Islet of Langerhans (tissue), 1 donor: ENCODE measurements around the gene RIN1.
"Not testable (repeated sequence)": the region's sequence is repeated elsewhere in the genome, so short reads cannot be mapped to it uniquely, and the experiment has no call there.

ENCODE experiments used
- FAIRE-seq: peaks from one replicate; lab custom pipeline; 2011; peaks lifted over from hg19 to GRCh38; lab: Jason Lieb, UNC

RIN1 gene, protein sequence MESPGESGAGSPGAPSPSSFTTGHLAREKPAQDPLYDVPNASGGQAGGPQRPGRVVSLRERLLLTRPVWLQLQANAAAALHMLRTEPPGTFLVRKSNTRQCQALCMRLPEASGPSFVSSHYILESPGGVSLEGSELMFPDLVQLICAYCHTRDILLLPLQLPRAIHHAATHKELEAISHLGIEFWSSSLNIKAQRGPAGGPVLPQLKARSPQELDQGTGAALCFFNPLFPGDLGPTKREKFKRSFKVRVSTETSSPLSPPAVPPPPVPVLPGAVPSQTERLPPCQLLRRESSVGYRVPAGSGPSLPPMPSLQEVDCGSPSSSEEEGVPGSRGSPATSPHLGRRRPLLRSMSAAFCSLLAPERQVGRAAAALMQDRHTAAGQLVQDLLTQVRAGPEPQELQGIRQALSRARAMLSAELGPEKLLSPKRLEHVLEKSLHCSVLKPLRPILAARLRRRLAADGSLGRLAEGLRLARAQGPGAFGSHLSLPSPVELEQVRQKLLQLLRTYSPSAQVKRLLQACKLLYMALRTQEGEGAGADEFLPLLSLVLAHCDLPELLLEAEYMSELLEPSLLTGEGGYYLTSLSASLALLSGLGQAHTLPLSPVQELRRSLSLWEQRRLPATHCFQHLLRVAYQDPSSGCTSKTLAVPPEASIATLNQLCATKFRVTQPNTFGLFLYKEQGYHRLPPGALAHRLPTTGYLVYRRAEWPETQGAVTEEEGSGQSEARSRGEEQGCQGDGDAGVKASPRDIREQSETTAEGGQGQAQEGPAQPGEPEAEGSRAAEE

DNA sequence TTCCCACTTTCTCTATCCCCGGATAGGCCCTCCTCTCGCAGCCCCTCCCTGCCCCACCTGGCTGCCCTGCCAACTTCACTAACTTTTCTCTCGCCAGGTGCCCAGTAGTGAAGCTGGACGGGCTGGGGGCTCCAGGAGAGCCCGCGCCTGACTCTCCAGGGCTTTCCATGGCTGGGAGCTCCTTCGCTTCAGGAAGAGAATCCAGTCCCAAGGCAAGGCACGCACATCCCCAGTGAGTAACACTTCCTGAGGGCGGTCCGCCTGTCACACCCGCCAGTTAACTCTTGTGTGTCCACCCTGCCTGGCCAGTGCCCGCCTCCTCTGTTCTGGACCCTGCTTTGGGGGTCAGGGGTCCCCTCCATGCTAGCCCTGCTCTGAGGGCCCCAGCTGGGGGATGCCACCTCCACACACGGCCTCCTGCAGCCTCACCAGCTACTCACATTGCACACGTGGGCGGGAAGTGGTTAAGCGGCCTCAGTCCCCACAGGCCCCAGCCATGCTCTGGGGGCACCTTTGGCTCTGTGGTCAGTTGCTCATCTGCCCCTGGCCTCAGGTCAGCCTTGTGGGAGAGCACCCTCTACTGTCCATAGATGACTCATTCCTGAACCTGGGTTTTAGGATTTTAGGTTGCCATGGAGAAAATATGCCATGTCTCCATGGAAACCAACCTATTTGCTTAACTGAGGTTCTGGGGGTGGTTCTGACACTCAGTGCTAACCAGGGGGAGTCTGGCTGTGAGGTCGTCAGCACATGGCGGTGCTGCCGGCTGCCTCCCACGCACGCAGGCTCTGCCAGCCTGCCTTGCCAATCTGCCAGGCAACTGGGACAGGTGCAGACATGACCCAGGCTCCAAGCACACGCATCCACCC, at the start of gene RIN1:
Gene RIN1 (minus strand): TSS at position 201 of the 869 bp plus-strand sequence. CDS start 32 bp downstream, at position 169.
- peak; percentile 45 for FAIRE-seq

DNA sequence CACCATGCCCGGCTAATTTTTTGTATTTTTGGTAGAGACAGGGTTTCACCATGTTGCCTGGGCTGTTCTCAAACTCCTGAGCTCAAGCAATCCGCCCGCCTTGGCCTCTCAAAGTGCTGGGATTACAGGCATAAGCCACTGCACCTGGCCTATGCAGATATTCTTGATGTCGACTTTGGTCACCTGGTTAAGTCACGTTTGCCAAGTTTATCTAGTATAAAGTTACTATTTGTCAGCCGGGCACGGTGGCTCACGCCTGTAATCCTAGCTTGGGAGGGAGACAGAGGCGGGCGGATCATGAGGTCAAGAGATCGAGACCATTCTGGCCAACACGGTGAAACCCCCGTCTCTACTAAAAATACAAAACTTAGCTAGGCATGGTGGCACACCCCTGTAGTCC, 48.1 kb upstream of the RIN1 start:
- not testable (repeated sequence) for FAIRE-seq

DNA sequence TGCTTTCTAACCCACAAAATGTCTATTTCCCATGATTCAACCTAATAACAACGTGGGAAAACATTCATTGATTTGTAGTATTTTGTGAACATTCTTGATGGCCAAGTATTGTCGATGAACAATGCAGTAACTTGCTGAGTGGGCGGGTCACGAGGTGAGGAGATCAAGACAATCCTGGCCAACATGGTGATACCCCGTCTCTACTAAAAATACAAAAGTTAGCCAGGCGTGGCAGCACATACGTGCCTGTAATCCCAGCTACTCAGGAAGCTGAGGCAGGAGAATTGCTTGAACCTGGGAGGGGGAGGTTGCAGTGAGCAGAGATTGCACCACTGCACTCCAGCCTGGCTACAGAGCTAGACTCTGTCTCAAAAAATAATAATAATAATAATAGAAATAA, 44.0 kb upstream of the RIN1 start:
- FAIRE-seq, result not testable (repeated sequence)

DNA sequence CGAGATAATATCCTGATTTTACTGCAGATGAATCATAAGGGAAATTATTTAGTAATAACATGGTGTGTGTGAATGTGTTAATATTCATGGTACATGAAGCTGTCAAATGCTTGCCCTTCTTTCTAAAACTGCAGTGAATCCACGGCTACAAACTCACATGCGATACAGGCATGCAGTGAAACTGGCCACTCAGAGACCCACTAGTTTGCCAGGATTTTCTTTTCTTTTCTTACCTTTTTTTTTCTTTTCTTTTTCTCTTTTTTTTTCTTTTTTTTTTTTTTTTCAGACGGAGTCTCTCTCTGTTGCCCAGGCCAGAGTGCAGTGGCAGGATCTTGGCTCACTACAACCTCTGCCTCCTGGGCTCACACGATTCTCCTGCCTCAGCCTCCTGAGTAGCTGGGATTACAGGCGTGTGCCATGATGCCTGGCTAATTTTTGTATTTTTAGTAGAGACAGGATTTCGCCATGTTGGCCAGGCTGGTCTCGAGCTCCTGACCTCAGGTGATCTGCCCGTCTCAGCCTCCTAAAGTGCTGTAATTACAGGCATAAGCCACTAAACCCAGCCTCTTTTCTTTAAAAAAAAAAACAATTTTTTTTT, 37.6 kb upstream of the RIN1 start:
- not testable (repeated sequence) for FAIRE-seq

DNA sequence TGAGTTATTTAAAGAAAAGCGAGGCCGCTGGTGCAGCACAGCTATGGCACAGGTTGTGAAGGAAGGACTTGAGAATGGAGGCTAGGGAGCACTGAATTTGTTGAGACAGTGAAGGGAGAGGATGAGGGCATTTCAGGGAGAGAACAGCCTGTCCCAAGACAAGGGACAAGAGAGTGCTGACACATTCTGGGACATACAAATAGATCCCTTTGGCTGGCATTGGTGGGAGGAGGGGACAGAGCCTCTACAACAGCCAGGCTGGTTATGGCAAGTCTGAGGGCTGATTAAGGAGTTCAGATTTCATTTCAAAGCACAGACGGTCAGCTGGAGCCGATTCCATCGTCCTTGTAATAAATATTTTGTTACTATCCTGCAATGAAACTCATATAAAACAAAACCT, 37.0 kb upstream of the RIN1 start:
- no peak for FAIRE-seq

DNA sequence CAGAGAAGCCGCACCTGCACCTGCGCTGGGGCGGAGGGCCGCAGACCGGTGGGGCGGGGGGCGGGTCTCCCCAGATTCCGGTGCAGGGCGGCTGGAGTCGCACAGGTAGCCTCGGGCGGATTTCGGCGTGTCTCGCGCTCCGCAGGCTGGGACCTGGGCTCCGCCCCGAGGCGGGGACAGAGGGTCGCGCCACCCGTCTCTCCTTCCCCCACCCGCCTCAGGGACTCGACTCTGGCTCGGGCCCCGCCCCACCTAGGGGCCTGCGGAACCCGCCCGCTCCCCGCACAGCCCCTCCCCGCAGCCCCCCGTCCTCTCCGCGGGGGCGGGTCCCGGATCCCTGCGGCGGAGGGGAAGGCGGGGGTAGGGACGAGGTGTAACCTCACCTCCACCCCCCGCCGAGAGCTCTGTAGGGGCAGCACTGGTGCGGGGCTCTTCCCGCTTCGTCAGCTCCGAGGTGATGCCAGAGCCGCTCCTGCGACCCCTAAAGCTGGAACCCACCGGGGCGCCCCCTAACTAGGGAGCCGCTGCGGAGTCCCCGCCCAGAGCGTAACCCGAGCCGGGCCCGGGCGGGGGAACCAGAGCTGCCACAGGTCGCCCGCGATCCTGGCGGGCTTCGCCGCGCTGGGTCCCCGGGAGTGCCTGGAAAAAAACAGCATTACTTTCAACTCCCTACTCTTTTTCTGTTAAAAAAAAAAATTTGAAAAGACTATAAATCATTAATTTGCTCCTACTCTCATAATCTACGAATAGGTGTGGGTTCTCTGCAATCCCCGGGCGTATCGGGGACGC, 35.6 kb upstream of the RIN1 start, which contains the start of gene SLC29A2:
Gene SLC29A2 (minus strand): TSS at position 134 of the 789 bp plus-strand sequence. CDS start 169 bp downstream, outside the sequence.
- FAIRE-seq, result no peak

DNA sequence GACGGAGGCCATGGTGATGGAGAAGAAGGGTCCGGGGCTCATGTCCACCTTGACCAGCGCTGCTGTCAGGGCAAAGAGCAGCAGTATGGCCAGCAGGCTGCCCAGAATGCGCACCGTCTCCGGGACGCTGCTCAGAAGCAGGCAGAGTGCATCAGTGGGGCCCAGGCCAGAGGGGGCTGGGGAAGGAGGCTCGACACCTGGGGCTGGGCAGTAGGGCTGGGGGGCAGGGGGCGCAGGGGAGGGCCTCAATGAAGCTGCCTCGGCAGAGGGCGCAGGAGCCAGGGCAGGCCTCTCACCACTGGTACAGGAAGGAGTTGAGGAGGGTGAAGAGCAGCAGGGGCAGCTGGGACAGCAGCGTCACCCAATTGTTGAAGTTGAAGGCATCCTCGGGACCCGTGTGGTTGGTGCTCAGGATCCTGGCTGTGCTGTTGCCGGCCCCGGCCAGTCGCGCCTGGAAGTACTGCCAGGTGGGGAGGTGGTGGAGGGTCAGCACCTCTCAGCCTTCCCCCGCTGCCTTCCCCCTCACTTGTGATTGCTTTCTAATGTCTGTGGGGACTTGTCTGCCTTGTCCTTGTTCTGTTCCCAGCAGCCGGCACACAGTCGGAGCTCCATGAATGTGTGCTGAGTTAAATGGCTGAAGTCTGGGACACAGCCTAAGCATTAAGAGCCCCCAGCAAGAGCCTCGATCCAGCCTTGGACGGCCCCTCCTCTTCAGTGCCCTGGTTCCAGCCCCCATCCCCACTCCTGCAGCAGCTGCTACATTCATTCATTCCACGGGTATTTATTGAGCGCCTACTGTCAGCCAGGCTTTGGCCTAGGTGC, 33.0 kb upstream of the RIN1 start:
- FAIRE-seq, result no peak

DNA sequence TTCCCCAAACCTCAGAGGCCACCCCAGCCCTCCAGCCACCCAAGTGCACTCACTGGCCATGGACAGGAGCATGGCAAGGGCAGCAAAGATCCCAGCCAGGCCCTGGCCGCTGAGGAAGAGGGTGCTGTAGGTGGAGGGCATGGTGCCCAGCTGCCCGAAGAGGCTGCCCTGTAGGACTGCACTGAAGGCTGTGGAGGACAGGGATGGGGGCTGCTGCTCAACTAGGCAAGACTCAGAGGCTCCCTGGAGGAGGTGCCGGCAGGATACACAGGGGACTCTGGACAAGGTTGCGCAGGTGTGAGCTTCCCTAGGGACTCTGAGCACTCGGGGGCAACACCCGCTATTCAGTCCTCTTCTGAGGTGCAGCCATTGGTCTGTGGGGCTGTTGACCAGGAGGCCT, 32.2 kb upstream of the RIN1 start:
- no peak for FAIRE-seq

DNA sequence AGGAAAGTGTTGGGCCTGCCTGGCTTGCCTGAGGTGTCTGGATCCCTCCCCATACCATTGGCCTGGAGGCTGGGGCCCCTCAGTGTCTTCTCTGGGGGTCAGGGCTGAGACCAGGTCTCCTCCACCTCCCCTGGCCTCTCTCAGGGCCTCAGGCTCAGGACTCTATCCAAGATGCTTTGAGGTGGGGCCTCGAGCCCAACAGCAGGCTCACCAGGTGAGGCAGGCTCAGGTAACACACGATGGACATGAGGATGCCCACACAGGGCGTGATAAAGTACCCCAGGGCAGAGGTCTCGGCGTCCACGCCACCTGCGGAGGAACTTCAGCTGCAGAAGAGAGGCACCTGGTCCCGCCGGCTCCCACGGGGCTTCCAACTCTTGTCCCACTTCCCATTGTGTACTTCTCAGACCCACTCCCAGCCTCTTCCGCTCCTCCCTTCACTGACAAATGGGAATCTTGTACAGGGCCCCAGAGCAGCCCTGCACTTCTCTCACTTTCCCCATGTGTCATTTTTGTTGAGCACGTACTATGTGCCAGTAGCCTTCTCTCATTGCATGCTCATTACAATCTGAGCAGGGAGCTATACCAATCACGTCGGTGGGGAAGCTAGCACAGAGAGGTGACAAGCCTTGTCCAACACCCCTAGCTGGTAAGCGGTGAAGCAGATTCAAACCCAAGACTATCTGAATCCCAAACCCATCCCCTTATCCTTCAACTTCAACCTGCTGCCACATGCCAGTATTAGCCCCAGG, 31.5 kb upstream of the RIN1 start:
- no peak for FAIRE-seq

DNA sequence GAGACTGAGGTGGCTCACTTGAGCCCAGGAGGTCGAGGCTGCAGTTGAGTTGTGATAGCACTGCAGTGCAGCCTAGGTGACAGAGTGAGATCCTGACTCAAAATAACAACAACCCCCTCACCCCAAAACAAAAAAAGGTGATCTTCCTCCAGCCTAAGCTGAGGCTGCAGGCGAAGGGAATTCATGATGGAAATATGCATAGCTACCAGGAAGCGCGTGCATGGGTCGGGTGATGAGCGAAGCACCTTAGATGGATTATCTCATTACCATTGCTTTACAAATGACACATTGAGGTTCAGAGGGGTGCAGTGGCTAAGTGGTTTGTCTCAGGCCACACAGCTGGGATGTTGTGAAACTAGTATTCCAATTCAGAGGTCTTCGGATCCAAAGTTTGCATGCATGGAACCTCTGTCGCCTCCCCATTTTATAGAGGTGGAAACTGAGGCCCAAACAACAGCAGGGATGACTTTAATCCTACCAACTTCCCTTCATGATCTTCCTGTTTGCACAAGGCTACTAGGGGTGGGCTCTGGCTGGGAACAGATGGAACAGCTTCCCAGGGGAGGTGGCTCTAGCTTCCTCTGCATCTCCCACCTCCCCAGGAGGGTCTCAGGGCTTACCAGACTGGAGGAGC, 30.7 kb upstream of the RIN1 start:
- FAIRE-seq, result no peak

DNA sequence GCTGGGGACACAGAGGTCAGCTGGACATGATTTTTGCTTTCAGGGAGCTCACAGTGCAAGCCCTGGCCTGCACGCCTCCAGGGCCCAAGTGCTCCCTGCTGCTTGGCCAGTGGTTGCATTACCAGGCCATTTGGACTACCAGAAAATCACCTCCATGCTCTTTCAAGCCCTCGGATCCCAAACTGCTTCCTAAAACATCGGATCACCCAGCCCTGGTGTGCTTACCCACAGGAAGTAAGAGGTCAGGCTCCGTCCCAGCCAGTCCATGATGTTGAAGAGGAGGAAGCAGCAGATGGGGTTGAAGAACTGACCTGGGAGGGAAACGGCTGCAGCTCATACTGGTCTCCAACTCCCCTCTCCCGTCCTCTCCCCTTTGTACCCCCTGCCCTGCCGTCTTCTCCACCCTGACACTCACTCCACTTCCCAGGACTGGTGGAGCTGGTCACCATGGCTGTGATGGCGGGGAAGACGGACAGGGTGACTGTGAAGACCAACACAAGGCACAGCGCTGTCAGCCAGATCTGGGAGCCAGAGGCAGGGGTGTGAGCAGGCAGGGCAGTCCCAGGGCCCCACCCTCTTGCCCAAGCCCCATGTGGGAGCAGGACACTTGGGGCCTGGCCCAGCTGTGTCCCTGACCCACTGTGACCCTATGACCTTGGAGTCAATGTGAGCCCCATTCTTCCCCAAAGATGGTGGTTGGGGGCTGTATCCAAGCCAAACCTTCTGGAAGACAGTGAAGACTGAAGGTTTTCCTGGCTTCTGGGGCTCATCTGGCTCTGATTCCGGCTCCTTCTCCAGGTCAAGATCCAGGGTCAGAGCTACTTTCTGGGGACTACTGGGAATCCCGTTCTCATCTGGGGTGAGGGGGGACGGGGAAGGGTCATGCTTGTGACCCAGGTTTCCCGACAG, 29.7 kb upstream of the RIN1 start:
- no peak for FAIRE-seq

DNA sequence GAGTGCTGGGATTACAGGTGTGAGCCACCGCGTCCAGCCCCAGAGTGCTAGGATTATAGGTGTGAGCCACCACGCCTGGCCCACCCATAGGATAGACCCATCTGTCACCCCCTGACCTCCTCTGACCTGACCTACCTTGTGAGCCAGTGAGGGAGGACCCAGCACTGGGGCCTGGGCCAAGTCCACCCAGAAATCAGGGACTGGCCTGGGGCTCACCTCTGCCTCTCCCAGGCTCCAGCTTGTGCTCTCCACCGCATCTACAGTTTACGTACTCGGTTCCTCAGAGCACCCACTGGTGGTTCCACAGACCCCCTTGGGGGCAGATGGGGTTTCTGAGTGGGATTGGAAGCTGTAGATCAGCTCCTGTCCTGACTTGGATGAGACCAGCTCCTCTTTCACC, 28.9 kb upstream of the RIN1 start:
- no peak for FAIRE-seq

DNA sequence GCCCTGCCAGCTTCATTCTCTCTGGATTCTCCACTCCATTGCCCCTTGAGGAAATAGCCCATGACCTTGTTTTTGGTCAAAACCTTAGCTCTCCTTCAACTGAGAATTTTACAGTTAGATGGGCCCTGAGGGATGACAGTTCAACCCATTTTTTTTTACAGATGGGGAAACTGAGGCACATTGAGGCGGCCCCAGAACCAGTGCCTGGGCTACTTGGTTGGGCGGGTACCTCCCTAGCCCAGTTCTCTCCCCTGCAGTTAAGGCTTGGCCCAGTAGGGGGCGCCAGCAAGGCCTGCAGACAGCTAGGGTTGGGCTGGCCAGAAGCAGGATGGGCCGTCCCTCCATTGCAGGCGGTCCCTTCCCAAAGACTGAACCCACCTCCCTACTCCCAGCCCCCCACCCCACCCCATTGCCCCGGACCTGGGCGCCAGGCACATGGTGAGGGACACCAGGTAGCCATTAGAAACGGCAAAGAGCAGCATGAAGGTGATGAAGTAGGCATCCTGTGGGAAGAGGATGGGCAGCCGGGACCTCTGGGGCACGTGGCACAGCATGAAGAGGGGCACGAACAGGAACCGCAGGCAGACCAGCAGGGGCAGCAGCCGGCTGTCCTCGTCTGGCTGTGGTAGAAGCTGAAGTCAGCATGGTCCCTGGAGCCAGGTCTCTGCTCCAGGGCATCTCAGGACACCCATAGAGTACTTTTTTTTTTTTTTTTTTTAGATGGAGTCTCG, 27.7 kb upstream of the RIN1 start:
- no peak for FAIRE-seq

DNA sequence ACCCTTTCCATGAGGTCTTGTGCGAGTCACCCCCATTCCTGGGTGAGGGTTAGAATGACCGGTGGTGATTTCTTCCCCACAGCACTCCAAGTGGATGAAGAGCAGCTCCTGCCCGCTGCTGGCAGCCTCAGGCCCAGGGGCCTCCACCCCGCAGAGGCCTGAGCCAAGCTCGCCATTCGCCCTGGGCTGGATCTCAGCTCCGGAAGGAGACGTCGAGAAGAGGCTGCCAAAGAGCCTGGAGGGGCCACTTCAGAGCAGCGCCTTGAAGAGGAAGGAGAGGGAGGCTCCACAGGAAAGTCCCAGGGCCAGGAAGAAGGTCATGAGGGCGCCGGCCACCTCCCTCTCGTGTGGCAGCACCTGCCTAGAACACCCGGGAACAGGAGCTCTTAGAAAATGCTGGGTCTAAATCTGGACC, 27.0 kb upstream of the RIN1 start:
- no peak for FAIRE-seq

DNA sequence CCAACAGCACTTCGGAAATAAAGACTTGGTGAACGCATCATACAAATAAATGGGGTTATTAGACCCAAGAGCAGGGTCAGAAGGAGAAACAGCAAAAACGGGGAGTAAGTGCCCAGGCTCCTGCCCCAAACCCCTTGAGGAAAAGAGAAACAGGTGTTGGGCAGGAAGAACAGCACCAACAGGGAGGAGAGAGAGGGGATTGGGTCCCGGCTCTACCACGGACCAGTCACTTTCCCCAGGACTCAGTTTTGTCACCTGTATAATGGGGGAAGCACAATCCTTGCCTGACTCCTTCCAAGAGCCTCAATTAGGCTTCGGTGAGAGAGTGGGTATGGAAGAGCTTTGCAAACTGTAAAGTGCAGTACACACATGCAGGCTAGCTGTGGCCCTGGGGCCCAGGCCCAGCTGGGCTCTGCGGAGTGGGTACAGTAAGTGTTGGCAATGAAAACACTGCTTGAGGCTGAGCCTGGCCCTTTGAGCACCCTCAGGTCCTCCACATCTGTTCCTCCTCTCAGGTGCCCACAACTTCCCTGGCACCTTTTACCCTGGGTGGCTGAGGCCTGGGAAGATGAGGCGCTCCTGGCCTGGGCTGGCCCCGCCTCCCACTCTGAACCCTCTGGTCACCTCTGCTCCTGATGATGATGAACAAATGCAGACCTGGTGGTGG, 26.4 kb upstream of the RIN1 start:
- no peak for FAIRE-seq

DNA sequence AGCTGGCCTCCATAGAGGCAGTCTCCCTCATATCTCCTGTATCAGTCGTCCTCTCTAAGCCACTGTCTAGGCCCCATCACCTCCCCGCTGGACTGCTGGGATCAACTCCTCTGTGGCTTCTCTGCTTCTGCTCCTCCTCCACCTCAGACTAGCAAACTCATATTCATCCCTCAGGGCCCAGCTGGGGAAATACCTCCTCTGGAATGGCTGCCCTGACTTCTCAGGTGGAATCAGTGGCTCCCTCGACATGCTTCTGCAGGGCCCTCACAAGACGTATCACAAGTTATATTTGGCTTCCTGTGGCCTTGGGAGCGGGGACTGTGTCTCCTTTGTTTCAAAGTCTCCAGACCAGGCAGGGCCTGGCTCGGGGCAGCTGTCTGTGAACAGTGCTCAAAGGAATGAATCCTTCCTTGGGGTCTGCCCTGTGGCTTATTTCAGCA, 25.3 kb upstream of the RIN1 start:
- no peak for FAIRE-seq
